HG03520 (cell line): ENCODE results near the gene IL17D.
"Not testable (repeated sequence)": the region's sequence is repeated elsewhere in the genome, so short reads cannot be mapped to it uniquely, and the experiment has no call there.

ENCODE experiments used
- ATAC-seq: cut with Tn5 transposase; IDR thresholded peaks from one replicate; pipeline ENCODE4 v1.9.1; 2021; ENCODE audit warnings: mild to moderate bottlenecking, moderate library complexity; ENCODE audit not compliant: unreplicated experiment

Gene IL17D

DNA sequence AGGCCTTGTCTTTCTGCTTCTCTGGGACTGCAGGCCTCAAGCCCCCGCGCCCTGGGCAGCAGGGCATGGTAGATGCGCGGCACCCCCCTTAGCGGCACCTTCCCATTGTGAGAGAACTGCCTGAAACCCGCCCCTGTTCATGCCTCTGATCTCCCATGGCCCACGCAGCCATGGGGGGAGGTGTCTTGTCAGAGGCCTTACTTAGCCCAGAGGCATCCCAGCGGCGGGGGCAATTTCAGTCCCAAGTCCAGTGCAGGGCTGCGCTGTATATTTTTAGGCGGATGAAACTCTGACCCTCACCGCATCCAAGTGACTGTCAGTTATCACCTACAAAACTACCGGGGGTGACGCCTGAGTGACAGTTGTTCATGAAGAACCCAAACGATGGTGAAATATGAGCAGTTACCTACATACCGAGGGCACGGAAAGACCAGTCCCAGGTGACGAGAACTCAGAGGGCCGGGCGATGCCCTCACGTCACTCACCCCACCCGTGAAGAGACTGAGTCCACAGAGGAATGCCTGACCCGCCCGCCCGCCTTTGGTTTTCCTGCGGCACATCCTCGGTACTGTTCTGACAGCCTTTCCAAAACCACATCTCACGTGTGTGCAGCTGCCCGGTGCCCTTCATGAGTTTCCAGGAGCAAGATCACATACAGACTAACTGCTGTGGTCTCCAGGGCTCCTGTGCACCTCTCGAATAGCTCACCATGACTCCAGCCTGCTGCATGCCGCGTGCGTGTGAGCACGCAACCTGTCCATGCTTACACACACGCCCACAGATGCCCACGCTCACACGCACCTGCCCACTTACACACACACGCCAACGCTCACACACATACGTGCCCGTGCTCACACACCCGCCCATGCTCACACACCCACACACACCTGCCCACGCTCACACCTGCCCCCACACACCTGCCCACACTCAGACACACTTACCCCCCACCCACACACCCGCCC, 14.4 kb downstream of the IL17D start:
- ATAC-seq, result no peak

DNA sequence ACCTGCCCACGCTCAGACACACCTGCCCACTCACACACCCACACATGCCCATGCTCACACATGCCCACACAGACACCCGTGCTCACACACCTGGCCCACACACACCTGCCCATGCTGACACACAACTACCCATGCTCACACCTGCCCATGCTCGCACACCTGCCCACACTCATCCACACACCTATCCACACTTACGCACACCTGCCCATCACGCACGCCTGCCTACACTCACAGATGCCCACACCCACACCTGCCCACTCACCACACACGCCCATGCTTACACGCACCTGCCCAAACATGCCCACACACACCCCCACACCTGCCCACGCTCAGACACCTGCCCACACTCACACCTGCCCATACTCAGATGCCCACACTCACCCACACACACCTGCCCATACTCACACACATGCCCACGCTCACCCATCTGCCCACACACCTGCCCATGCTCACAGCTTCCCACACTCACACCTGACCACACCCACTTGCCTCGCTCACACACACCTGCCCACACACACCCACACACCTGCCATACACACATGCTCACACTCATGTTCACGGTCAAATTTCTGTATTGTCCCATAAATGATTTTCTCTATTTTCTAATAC, 15.6 kb downstream of the IL17D start:
- no peak for ATAC-seq

DNA sequence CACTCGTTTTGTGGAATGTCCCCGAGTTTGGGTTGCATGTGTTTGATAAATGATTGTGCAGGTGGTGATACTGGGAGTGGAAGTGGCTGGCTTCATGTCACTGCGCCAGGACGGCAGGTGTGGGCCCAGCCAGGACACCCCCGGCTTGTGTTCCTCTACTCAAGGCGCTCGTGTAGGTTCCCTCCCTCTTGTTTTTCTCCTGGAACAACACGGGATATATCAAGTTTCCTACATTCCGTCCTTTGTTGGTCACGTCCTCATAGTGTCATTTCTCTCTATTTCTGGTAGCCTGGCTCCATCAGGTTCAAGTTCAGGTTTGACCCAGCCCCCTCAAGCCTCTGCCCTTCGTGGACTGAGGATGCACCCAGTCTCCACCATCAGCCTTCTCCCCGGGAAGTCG, 16.3 kb downstream of the IL17D start:
- no peak for ATAC-seq

DNA sequence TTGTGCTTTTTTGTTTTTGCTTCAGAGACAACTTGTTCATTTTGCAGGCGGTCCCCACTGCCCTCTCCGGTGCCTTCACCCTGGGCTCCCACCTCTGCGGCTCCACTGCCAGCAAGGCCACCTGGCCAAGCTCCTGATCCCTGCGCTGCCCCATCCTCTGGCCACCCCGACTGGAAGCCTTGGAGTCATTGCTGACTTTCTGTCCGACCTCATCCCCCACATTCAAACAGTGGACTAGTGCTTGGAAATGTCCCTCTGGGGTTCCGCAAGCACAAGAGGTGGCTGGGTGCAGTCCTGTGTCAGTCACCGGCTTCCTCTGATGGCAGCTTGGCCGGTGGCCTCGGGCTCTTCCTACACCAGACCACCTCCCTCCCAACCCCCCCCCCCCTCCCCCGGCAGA, 17.0 kb downstream of the IL17D start:
- ATAC-seq, result no peak

DNA sequence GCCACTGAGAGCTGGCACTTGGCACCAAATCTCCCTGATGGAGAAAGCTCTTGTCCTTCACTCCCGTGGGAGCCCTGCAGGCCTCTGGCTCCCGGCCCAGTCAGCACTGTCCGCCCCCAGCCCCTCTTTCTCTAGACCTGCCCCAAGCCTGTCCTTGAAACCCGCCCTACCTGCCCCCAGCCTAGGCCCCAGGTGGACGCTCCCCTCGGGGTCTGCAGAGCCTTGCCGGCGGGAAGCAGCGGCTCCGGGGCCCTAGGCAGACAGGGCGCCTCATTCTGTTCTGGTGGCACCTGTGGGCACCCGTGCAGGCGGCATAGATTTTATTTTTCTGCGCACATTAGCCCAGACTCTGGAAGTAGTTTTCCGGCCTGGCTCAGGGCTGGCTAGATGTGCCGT, 17.6 kb downstream of the IL17D start:
- ATAC-seq, result no peak

DNA sequence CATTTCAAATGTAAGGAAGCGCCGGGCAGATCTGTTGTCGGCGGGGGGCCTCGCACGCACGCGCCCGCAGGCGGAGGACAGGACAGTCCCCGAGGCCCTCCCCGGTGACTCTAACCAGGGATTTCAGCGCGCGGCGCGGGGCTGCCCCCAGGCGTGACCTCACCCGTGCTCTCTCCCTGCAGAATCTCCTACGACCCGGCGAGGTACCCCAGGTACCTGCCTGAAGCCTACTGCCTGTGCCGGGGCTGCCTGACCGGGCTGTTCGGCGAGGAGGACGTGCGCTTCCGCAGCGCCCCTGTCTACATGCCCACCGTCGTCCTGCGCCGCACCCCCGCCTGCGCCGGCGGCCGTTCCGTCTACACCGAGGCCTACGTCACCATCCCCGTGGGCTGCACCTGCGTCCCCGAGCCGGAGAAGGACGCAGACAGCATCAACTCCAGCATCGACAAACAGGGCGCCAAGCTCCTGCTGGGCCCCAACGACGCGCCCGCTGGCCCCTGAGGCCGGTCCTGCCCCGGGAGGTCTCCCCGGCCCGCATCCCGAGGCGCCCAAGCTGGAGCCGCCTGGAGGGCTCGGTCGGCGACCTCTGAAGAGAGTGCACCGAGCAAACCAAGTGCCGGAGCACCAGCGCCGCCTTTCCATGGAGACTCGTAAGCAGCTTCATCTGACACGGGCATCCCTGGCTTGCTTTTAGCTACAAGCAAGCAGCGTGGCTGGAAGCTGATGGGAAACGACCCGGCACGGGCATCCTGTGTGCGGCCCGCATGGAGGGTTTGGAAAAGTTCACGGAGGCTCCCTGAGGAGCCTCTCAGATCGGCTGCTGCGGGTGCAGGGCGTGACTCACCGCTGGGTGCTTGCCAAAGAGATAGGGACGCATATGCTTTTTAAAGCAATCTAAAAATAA, 18.2 kb downstream of the IL17D start:
- ATAC-seq, result no peak

DNA sequence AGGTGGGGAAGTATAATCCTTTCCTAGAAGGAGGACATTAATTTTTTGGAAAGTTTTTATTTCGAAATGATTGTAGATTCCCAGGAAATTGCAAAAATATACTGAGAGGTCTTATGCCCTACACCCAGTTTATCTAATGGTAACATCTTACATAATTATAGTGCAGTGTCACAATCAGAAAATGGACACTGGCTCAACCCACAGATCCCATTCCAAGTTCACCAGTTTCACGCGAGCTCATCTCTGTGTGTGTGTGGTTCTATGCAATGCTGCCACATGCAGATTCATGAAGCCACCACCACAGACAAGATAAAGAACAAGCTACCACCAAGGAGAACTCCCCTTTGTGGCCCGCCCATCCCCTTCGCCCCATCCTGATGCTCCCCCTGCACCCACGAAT, 24.4 kb downstream of the IL17D start:
- no peak for ATAC-seq

DNA sequence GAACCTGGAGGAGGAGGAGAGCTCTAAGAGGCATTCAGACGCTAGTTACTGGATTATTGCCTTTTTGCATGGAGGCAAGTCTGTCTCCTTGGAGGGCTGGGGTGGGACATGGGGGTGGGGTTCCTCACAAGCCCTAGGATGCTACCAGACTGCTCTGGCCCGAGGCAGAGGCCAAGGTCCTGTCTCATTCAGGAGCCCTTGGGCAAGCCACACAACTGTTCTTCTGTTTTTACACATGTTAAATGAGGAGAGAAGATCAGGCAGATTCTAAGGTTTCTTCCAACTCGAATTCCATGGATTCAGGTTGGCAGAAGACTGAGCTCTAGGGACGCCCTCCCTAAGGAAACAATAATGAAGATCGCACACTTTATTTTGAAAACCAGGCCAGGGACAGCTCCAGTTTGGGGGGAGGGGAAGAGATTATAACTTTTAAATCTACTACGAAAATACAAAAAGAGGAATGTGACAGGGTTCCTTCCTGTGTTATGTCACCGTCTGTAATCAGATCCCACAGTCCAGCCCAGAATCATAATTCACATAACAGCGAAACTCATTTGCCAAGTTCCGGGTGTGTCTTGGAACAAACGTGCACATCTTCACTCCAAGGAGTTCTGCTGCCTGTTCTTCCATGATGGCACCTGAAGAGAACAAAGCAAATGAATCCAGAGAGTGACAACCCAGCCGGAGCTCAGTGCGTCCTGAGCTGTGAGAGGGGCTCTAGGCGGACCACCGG, 25.2 kb downstream of the IL17D start:
- no peak for ATAC-seq

DNA sequence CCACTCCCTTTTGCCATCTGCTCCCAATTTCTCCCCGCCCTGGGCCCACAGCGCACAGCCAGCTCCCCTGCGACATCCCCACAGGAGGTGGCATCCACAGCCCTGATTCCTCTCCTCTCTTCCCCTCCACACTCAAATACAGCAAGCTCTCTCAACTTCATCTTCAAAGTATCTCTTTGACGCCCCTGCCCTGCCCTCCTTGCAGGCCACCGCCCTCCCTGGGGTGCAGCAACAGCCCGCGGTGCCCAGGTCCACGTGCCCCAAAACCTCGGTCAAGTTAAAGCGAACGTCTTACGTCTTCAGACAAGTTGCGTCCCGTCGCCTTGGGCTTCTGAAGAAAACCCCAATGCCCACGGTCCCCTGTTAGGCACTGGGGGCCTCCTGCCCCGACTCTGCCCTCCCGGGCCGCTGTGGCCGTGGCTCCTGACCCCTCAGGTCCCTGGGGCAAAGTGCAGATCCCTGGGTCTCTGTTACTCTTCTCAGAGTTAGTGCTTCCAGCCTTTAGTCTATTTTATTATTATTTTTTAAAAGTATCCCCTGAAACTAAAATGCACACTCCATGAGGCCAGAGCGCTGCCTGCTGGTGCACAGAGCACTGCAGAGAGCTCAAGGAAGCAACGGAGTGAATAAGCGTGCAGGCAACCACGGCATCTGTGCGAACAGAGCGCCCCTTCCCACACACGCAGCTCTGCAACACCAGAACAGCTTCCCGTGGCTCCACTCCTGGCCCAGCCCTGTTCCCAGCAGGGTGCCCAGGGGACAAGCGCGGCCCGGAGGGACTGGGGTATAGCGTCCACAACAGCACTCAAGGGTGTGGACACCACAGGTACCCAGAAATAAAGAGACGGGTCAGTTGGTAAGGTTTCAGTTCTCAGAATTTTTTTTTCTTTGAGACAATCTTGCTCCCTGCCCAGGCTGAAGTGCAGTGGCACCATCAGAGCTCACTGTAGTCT, 26.4 kb downstream of the IL17D start:
- no peak for ATAC-seq

DNA sequence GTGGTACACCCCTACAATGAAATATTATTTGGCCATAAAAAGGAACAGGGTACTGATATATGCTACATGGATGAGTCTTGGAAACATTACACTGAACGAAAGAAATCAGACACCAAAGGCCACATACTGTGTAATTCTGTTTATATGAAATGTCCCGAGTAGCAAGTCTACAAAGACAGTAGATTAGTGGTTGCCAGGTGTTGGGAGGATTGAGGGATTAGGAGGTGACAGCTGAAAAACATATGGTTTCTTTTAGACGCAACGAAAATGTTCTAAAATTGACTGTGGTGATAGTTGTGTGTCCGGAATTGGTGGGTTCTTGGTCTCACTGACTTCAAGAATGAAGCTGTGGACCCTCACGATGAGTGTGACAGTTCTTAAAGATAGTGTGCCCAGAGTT, 35.1 kb downstream of the IL17D start:
- ATAC-seq, result no peak

DNA sequence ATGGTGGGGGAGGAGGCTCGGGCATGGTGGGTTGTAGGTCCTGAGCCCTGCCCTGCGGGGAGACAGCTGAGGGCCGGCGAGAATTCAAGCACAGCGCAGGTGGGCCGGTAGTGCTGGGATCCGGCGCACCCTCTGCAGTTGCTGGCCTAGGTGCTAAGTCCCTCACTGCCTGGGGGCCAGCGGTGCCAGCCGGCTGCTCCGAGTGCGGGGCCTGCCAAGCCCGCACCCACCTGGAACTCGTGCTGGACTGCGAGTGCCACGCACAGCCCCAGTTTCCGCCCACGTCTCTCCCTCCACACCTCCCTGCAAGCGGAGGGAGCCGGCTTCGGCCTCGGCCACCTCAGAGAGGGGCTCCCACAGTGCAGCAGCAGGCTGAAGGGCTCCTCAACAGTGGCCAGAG, 36.5 kb downstream of the IL17D start:
- ATAC-seq, result no peak

DNA sequence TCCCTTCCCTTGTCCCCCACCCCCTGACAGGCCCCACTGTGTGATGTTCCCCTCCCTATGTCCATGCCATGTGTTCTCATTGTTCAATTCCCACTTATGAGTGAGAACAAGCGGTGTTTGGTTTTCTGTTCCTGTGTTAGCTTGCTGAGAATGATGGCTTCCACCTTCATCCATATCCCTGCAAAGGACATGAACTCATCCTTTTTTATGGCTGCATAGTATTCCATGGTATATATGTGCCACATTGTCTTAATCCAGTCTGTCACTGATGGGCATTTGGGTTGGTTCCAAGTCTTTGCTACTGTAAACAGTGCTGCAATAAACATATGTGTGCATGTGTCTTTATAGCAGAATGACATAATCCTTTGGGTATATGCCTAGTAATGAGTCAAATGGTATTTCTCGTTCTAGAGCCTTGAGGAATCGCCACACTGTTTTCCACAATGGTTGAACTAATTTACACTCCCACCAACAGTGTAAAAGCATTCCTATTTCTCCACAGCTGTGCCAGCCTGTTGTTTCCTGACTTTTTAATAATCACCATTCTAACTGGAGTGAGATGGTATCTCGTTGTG, 40.4 kb downstream of the IL17D start:
- ATAC-seq, result not testable (repeated sequence)

DNA sequence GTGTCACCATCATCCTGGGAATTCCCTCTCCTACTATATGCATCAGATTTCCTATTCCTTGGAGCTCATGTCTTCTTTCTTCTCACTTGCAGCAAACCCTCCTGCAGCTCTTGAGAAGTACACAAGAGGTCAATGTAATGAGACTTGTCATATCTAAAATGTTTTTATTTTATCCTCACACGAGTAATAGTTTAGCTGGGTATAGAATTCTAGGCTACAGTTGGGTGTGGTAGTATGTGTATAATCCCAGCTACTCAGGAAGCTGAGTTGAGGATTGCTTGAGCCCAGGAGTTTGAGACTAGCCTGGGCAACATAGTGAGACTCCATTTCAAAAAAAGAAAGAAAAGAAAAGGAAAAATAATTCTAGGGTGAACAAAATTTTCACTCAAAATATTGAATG, 45.9 kb downstream of the IL17D start:
- ATAC-seq, result no peak

DNA sequence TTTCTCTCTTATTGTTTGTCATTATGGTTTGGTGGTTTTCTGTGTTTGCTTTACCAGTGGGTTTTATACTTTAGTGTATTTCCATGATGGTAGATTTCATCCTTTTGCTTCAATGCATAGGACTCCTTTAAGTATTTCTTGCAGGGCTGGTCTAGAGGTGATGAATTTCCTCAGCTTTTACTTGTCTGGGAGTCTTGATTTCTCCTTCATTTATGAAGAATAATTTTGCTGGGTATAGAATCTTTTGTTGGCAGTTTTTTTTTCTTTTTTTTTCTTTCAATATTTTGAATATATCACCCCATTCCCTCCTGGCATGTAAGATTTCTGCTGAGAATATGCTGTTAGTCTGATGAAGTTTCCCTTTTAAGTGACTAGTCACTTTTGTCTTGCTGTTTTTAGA, 50.5 kb downstream of the IL17D start:
- ATAC-seq, result no peak

DNA sequence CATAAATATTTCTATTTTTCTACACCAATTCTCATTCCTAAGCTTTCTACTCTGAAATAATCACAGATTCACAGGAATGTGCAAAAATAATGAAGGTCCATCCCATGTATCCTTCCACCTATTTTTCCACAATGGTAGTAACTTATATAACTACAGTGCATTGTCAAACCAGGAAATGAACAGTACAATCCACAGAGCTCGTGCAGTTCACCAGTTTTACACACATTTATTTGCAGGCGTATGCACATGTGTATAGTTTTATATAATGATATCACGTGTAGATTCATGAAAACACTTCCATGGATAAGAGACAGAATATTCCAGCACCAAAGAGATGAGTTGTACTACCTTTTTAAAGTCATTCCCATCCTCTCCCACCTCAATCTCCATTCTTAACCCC, 57.4 kb downstream of the IL17D start:
- no peak for ATAC-seq

DNA sequence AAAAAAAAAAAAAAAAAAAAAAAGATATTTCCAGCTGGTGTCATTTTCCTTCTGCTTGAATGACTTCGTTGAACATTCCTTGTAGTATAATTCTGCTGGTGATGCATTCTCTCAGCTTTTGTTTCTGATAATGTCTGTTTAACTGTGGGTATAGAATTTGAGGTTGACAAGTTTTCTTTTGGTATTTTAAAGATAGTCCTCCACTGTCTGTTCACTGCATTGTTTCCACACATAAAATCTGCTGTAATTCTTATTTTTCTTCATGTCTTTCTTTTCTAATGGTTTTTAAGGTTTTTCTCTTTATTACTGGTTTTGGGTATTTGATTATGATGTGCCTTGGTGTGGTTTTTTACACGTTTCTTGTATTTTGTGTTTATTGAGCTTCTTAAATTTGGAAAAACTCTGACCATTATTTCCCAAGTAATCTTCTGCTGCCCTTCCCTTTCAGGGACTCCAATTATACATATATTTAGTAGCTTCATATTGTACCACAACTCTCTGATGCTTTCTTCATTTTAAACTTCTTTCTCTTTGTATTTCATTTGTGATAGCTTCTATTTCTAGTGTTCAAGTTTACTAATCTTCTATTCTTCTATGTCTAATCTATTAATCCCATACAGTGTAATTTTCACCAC, 63.9 kb downstream of the IL17D start:
- ATAC-seq, result no peak

DNA sequence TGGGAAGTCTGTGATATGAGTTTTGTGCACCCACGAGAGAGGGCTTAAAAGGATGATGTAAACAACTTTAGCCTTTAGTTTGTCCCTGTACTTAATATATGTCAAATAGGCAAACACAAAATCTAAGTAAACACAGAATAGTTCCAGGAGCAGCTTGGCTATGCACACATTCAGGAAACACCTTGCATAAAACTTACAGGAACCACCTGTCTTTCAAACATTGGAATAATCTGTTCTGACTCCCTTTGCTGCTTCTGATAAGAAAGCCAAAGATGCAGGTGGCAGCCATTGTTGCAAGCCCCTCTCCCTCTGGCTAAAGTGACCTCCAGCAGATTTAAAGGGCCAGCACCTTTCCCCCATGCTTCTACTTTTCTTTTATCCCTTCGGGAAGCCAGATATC, 65.6 kb downstream of the IL17D start:
- ATAC-seq, result no peak

DNA sequence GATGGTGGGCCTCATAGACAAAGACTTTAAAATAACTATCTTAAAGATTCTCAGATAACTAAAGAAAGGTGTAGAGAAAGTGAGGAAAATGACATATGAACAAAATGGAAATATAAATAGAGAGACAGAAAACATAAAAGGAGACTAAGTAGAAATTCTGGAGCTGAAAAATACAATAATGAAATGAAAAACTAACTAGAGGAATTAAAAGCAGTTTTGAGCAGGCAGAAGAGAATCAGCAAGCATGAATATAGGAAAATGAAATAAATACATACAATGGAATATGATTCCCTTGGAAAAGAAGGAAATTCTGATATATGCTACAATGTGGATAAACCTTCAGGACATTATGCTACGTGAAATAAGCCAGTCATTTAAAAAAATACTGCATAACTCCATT, 66.3 kb downstream of the IL17D start:
- no peak for ATAC-seq
